A549 treated with Hydrocortisone at 1 μM for 4 hours (cell line): ENCODE data around the gene ST8SIA2. TPM values are rescaled to one million over a fixed set of nuclear protein-coding genes. Genes with fewer than 3 reads are reported as not detected.

Experiments used
- total RNA-seq: library from RNA; stranded (reverse); fragments of 200-300 nt; extraction: Qiagen RNA extraction; gene quantifications from 5 replicates; pipeline ENCODE4 v1.2.3, GENCODE V29; 2022

ST8SIA2 gene
- 0.27 to 0.70 TPM (median 0.40 TPM) in 5 replicates for total RNA-seq

GRCh38 chr15:92393071-92393979, at the start of gene ST8SIA2:
TSS of gene ST8SIA2 (plus strand) at chr15:92393881. CDS start at chr15:92394065, 184 bp downstream.

